Mesendoderm (in vitro differentiated cells): ENCODE results near the gene TREML1.

Experiments
- DNase-seq: peaks from one replicate; pipeline ENCODE4 v3.0.0; 2013
- H2AK5ac ChIP-seq: 2 replicates; pipeline ENCODE4 v1.6.1; 2013; ENCODE audit warnings: low read length, inconsistent platforms
- H2BK120ac ChIP-seq: 2 replicates; pipeline ENCODE4 v1.6.1; 2013; ENCODE audit warnings: low read depth, mild to moderate bottlenecking, low read length, moderate library complexity, mixed read lengths
- H2BK15ac ChIP-seq: replicated peaks from 2 replicates; pipeline ENCODE4 v1.6.1; 2013; ENCODE audit warnings: low read depth, mild to moderate bottlenecking, moderate library complexity
- H2BK5ac ChIP-seq: 2 replicates; pipeline ENCODE4 v1.6.1; 2013; ENCODE audit warnings: low read length, inconsistent platforms
- H3K18ac ChIP-seq: 2 replicates; pipeline ENCODE4 v1.6.1; 2013; ENCODE audit warnings: mild to moderate bottlenecking, low read length, mixed read lengths
- H3K23ac ChIP-seq: one replicate; pipeline ENCODE4 v1.6.1; 2013; ENCODE audit warnings: low read length
- H3K27ac ChIP-seq: 2 replicates; pipeline ENCODE4 v1.5.1; 2013; ENCODE audit warnings: low read depth, mild to moderate bottlenecking, inconsistent platforms, low read length, moderate library complexity
- H3K27me3 ChIP-seq: 2 replicates; pipeline ENCODE4 v1.6.1; 2013; ENCODE audit warnings: low read length, control low read depth, mild to moderate bottlenecking, inconsistent platforms; ENCODE audit not compliant: insufficient read depth, poor library complexity
- H3K36me3 ChIP-seq: 2 replicates; pipeline ENCODE4 v1.6.1; 2013; ENCODE audit warnings: low read length, inconsistent platforms; ENCODE audit not compliant: control insufficient read depth, insufficient read depth
- H3K4ac ChIP-seq: one replicate; pipeline ENCODE4 v1.6.1; 2013; ENCODE audit warnings: low read depth, mild to moderate bottlenecking, low read length, moderate library complexity
- H3K4me1 ChIP-seq: 2 replicates; pipeline ENCODE4 v1.6.1; 2013; ENCODE audit warnings: low read depth, low read length, inconsistent platforms; ENCODE audit not compliant: control insufficient read depth
- H3K4me2 ChIP-seq: 2 replicates; pipeline ENCODE4 v1.6.1; 2013; ENCODE audit warnings: low read length
- H3K4me3 ChIP-seq: 2 replicates; pipeline ENCODE4 v1.5.1; 2013; ENCODE audit warnings: mild to moderate bottlenecking, low read length
- H3K56ac ChIP-seq: one replicate; pipeline ENCODE4 v1.6.1; 2013; ENCODE audit warnings: low read length
- H3K79me1 ChIP-seq: 2 replicates; pipeline ENCODE4 v1.6.1; 2013; ENCODE audit warnings: low read length, inconsistent platforms
- H3K79me2 ChIP-seq: 2 replicates; pipeline ENCODE4 v1.6.1; 2013; ENCODE audit warnings: mild to moderate bottlenecking, low read length; ENCODE audit not compliant: control insufficient read depth, insufficient read depth
- H3K9ac ChIP-seq: 2 replicates; pipeline ENCODE4 v1.6.1; 2013; ENCODE audit warnings: low read length, inconsistent platforms
- H4K5ac ChIP-seq: one replicate; pipeline ENCODE4 v1.6.1; 2013; ENCODE audit warnings: low read length
- H4K8ac ChIP-seq: one replicate; pipeline ENCODE4 v1.6.1; 2013; ENCODE audit warnings: low read depth, mild to moderate bottlenecking, control low read depth, low read length, moderate library complexity
- WGBS: extraction: QIAGEN DNeasy Blood & Tissue Kit; methylation state at CpG from one replicate; pipeline ENCODE4 v1.1.7; 2013; ENCODE audit warnings: low lambda C conversion rate, missing lambda C conversion rate; ENCODE audit not compliant: insufficient coverage; ENCODE audit errors: extremely low coverage; 5-methylcytosine and 5-hydroxymethylcytosine counted together

Gene TREML1

GRCh38 chr6:41164551-41165120 lies 10.5 kb upstream of the TREML1 start:
- no peak for DNase-seq
- no peak overlapping the region for H3K4me3 ChIP-seq
- no peak overlapping the region for H3K9ac ChIP-seq
- no peaks in the 10 kb centered on the region for H3K27me3 ChIP-seq
- no peaks in the 10 kb centered on the region for H3K36me3 ChIP-seq
- H2AK5ac ChIP-seq = no peak overlapping the region
- H3K4me2 ChIP-seq = no peak overlapping the region
- no peaks in the 10 kb centered on the region for H3K79me1 ChIP-seq
- H3K23ac ChIP-seq = no peak overlapping the region
- no peak overlapping the region for H4K8ac ChIP-seq
- H2BK5ac ChIP-seq = no peak overlapping the region
- no peak overlapping the region for H2BK15ac ChIP-seq
- no peak overlapping the region for H3K4ac ChIP-seq
- H3K27ac ChIP-seq = no peak overlapping the region
- H2BK120ac ChIP-seq = no peak overlapping the region
- H3K18ac ChIP-seq = no peak overlapping the region
- H4K5ac ChIP-seq = no peak overlapping the region
- no peaks in the 10 kb centered on the region for H3K79me2 ChIP-seq
- H3K56ac ChIP-seq = no peak overlapping the region
- no peaks in the 10 kb centered on the region for H3K4me1 ChIP-seq
- no CpG with 5 or more reads among the region's 4 CpGs for WGBS

- Histone ChIP-seq H4K8ac (no peak overlapping the region), H3K79me2 (no peaks in the 10 kb centered on the region), H3K23ac (no peak overlapping the region), H3K18ac (no peak overlapping the region), H3K27ac (no peak overlapping the region), H3K79me1 (no peaks in the 10 kb centered on the region), H2AK5ac (no peak overlapping the region), H2BK5ac (no peak overlapping the region), H3K4me3 (no peak overlapping the region), H3K4ac (no peak overlapping the region), H2BK120ac (no peak overlapping the region), H2BK15ac (no peak overlapping the region), H3K36me3 (no peaks in the 10 kb centered on the region), H3K4me1 (no peaks in the 10 kb centered on the region), H3K4me2 (no peak overlapping the region), H3K27me3 (no peaks in the 10 kb centered on the region), H3K9ac (no peak overlapping the region), H4K5ac (no peak overlapping the region), H3K56ac (no peak overlapping the region)
- no CpG with 5 or more reads among the region's 1 CpG for WGBS
- DNase-seq = no peak
These were observed 9.2 kb upstream of the TREML1 start for GRCh38 chr6:41163419-41163717.

DNA sequence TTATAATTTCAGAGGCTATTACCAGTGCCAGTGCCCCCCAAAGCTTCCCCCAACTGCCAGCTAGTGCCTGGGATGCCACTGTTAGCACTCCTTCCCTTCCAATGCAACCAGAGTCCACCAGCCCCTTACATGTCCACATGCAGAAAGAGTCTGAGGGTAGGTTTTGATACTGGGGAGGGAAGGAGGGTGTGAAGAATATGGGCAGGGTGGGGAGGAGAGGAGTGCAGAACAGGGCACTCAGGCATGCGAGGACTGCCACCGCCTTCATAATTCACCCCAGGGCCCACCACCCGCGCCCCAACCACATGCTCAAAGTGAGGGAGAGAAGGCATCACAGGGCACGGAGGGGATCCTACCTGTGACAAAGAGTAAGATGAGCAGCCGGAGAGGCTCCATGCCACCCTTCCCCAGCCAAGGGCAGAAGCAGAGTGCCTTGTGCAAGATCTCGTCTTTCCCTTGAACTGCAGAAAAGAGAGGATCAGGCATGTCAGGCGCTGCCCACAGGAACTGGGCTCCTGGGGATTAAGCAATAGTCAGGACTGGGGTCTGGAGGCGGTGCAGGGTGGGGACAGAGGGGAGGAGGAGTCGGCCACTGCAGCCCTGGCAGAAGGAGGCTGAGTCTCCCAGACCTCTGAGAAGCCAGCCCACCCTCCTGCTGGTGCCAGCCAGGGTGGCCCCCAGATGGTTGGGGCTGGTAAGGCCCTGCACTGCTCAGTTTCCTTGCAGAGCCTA lies 8.7 kb upstream of the TREML1 start, which contains the start of gene TREM2:
TSS of gene TREM2 (minus strand) at position 430 of the 732 bp plus-strand sequence. CDS start at position 396, 34 bp downstream.
- Histone ChIP-seq H3K4ac (no peak within 1 kb of the TSS), H2BK5ac (no peak within 1 kb of the TSS), H2AK5ac (no peak within 1 kb of the TSS), H3K27ac (no peak within 1 kb of the TSS), H2BK120ac (no peak within 1 kb of the TSS), H3K23ac (no peak within 1 kb of the TSS), H3K18ac (no peak within 1 kb of the TSS), H4K8ac (no peak within 1 kb of the TSS), H4K5ac (no peak within 1 kb of the TSS), H3K27me3 (no peaks in the 10 kb centered on the region), H3K9ac (no peak within 1 kb of the TSS), H3K36me3 (no peaks in the 10 kb centered on the region), H3K79me1 (no peaks in the 10 kb centered on the region), H2BK15ac (no peak within 1 kb of the TSS), H3K4me1 (no peaks in the 10 kb centered on the region), H3K56ac (no peak within 1 kb of the TSS), H3K4me2 (no peak within 1 kb of the TSS), H3K4me3 (no peak within 1 kb of the TSS), H3K79me2 (no peaks in the 10 kb centered on the region)
- WGBS = no CpG with 5 or more reads among the region's 10 CpGs
- no peak for DNase-seq

- no CpG with 5 or more reads among the region's 13 CpGs for WGBS
- H4K8ac ChIP-seq = no peak overlapping the region
- no peak overlapping the region for H3K27ac ChIP-seq
These were observed 7.9 kb upstream of the TREML1 start for GRCh38 chr6:41161851-41162552.

GRCh38 chr6:41161380-41161779 lies 7.2 kb upstream of the TREML1 start:
- DNase-seq = no peak
- Histone ChIP-seq H3K4me2 (no peak overlapping the region), H3K27ac (no peak overlapping the region), H3K56ac (no peak overlapping the region), H2BK15ac (no peak overlapping the region), H3K9ac (no peak overlapping the region), H4K5ac (no peak overlapping the region), H3K36me3 (no peaks in the 10 kb centered on the region), H2BK5ac (no peak overlapping the region), H4K8ac (no peak overlapping the region), H2BK120ac (no peak overlapping the region), H3K79me2 (no peaks in the 10 kb centered on the region), H3K4me1 (no peaks in the 10 kb centered on the region), H3K79me1 (no peaks in the 10 kb centered on the region), H3K27me3 (no peaks in the 10 kb centered on the region), H3K4me3 (no peak overlapping the region), H3K4ac (no peak overlapping the region), H2AK5ac (no peak overlapping the region), H3K18ac (no peak overlapping the region), H3K23ac (no peak overlapping the region)
- WGBS = no CpG with 5 or more reads among the region's 10 CpGs

More at GRCh38 chr6:41161851-41162552, 7.9 kb upstream of the TREML1 start:
- H3K4ac ChIP-seq = no peak overlapping the region
- H3K18ac ChIP-seq = no peak overlapping the region
- H3K23ac ChIP-seq = no peak overlapping the region
- H3K4me1 ChIP-seq = no peaks in the 10 kb centered on the region
- no peaks in the 10 kb centered on the region for H3K79me1 ChIP-seq
- H3K79me2 ChIP-seq = no peaks in the 10 kb centered on the region
- H4K5ac ChIP-seq = no peak overlapping the region
- no peak overlapping the region for H2AK5ac ChIP-seq
- no peak overlapping the region for H3K9ac ChIP-seq
- no peaks in the 10 kb centered on the region for H3K27me3 ChIP-seq
- no peaks in the 10 kb centered on the region for H3K36me3 ChIP-seq
- H3K4me2 ChIP-seq = no peak overlapping the region
- no peak overlapping the region for H2BK5ac ChIP-seq
- H2BK15ac ChIP-seq = no peak overlapping the region
- no peak for DNase-seq
- no peak overlapping the region for H3K4me3 ChIP-seq
- no peak overlapping the region for H2BK120ac ChIP-seq
- H3K56ac ChIP-seq = no peak overlapping the region
